Dendritic cell treated with granulocyte-macrophage colony-stimulating factor and Interleukin-4, amounts not matched to agents 40 ng/mL and 50 ng/mL, for 4 days (primary cell): ENCODE results near the gene WNT3A.
"Not testable (repeated sequence)": the region's sequence is repeated elsewhere in the genome, so short reads cannot be mapped to it uniquely, and the experiment has no call there.

ENCODE experiments used
- H3K27ac Mint-ChIP-seq: one replicate; pipeline ENCODE4 v1.8.0; 2022; ENCODE audit warnings: mild to moderate bottlenecking, mixed read lengths
- H3K27me3 Mint-ChIP-seq: one replicate; pipeline ENCODE4 v1.8.0; 2022; ENCODE audit warnings: mild to moderate bottlenecking, mixed read lengths
- H3K36me3 Mint-ChIP-seq: one replicate; pipeline ENCODE4 v1.8.0; 2022; ENCODE audit warnings: low read depth, mixed read lengths
- H3K4me1 Mint-ChIP-seq: one replicate; pipeline ENCODE4 v1.8.0; 2022; ENCODE audit warnings: low read depth, mixed read lengths
- H3K4me3 Mint-ChIP-seq: one replicate; pipeline ENCODE4 v1.8.0; 2022; ENCODE audit warnings: mild to moderate bottlenecking, moderate library complexity, mixed read lengths
- H3K9me3 Mint-ChIP-seq: one replicate; pipeline ENCODE4 v1.8.0; 2022; ENCODE audit warnings: mixed read lengths
- intact Hi-C: fragments of 100-400 bp; cut with micrococcal nuclease; formaldehyde crosslinking; loops from one replicate; pipeline ENCODE4 v1.15.0; 2022

WNT3A gene, protein sequence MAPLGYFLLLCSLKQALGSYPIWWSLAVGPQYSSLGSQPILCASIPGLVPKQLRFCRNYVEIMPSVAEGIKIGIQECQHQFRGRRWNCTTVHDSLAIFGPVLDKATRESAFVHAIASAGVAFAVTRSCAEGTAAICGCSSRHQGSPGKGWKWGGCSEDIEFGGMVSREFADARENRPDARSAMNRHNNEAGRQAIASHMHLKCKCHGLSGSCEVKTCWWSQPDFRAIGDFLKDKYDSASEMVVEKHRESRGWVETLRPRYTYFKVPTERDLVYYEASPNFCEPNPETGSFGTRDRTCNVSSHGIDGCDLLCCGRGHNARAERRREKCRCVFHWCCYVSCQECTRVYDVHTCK

GRCh38 chr1:228006786-228007048 lies at the start of gene WNT3A:
TSS of gene WNT3A (plus strand) at chr1:228006998. CDS start at chr1:228007129, 131 bp downstream.
- Mint-ChIP-seq H3K4me3 (no peak within 1 kb of the TSS), H3K4me1 (peaks cover 6% of the 10 kb centered on the region), H3K36me3 (no peaks in the 10 kb centered on the region), H3K27ac (no peak within 1 kb of the TSS), H3K27me3 (peaks cover 73% of the 10 kb centered on the region), H3K9me3 (no peaks in the 10 kb centered on the region)
- intact Hi-C loops = no loop called here

- Mint-ChIP-seq H3K27me3 (peaks cover 6% of the 10 kb centered on the region), H3K36me3 (no peaks in the 10 kb centered on the region)
These were observed 48.0 kb upstream of the WNT3A start for GRCh38 chr1:227958617-227959324.

GRCh38 chr1:227959325-227959860 lies 47.4 kb upstream of the WNT3A start:
- intact Hi-C loops = no loop called here
- no peaks in the 10 kb centered on the region for H3K9me3 Mint-ChIP-seq
- H3K4me3 Mint-ChIP-seq = no peak overlapping the region
- H3K36me3 Mint-ChIP-seq = no peaks in the 10 kb centered on the region
- H3K4me1 Mint-ChIP-seq = peaks cover 7% of the 10 kb centered on the region
- H3K27ac Mint-ChIP-seq = no peak overlapping the region
- H3K27me3 Mint-ChIP-seq = peaks cover 4% of the 10 kb centered on the region

More at GRCh38 chr1:227958617-227959324, 48.0 kb upstream of the WNT3A start:
- no peak overlapping the region for H3K27ac Mint-ChIP-seq
- no peaks in the 10 kb centered on the region for H3K9me3 Mint-ChIP-seq
- intact Hi-C loops = no loop called here
- H3K4me1 Mint-ChIP-seq = peaks cover 7% of the 10 kb centered on the region
- no peak overlapping the region for H3K4me3 Mint-ChIP-seq

- intact Hi-C loops = no loop called here
- peaks cover 7% of the 10 kb centered on the region for H3K4me1 Mint-ChIP-seq
- peaks cover 3% of the 10 kb centered on the region for H3K27me3 Mint-ChIP-seq
These were observed 44.9 kb upstream of the WNT3A start for GRCh38 chr1:227961651-227962466.

DNA sequence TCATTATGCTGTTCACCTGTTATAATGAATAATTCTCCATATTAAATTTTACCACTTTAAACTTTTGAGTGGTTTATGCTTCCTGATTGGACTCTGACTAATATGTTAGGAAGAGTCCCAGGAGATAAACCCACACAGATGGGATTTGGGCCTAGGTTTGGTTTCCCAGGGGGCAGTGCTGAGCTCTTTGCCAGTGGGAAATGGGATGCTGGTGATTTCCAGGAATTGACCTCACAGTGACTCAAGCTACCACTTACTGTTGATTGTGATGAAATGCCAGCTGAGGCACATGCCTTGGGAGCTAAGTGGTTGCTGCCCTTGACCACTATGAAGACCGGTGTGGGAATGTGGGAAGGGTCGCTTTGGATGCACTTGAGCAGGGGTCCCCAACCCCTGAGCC lies 40.1 kb upstream of the WNT3A start:
- H3K4me3 Mint-ChIP-seq, H3K36me3 Mint-ChIP-seq, H3K27ac Mint-ChIP-seq, H3K4me1 Mint-ChIP-seq, H3K27me3 Mint-ChIP-seq, intact Hi-C loops, H3K9me3 Mint-ChIP-seq: not testable (repeated sequence)

More at GRCh38 chr1:227961651-227962466, 44.9 kb upstream of the WNT3A start:
- no peak overlapping the region for H3K27ac Mint-ChIP-seq
- H3K4me3 Mint-ChIP-seq = no peak overlapping the region
- H3K9me3 Mint-ChIP-seq = no peaks in the 10 kb centered on the region
- H3K36me3 Mint-ChIP-seq = no peaks in the 10 kb centered on the region

DNA sequence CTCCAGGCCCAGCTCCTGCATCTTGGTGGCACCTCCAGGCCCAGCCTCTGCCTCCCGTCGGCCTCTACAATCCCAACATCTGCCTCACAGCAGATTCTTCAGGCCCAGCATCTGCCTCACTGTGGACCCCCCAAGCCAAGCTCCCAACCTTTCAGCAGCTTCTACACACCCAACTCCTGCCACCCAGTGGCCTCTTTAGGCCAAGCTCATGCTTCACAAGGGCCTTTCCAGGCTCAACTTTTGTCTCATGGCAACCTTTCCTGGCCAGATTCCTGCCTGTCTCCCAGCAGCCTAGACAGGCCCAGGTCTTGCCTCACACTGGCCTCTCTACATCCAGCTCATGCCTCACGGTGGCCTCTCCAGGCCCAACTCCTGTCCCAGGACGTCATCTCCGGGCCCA lies 39.0 kb upstream of the WNT3A start:
- intact Hi-C loops, H3K27ac Mint-ChIP-seq, H3K4me3 Mint-ChIP-seq, H3K4me1 Mint-ChIP-seq, H3K36me3 Mint-ChIP-seq, H3K9me3 Mint-ChIP-seq, H3K27me3 Mint-ChIP-seq: not testable (repeated sequence)

- H3K4me3 Mint-ChIP-seq, H3K27me3 Mint-ChIP-seq, H3K4me1 Mint-ChIP-seq, intact Hi-C loops, H3K27ac Mint-ChIP-seq, H3K9me3 Mint-ChIP-seq, H3K36me3 Mint-ChIP-seq: not testable (repeated sequence)
These were observed 36.5 kb upstream of the WNT3A start for GRCh38 chr1:227970076-227970995.

DNA sequence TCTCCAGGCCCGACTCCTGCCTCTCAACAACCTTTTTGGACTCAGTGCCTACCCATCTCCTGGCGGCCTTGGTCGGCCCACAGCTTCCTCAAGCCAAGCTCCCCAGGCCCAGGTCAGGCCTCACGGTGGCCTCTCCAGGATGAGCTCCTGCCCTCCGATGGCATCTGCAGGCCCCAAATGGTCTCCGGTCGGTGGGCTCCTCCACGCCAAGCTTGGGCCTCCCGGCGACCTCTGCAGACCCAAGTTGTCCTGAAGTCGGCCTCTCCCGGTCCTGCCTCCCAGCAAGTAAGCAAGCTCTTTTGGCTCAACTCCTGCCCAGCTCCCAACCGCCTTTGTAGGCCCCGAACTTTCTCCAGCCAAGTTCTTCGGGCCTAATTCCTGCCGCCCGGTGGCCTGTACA lies 35.6 kb upstream of the WNT3A start:
- H3K4me3 Mint-ChIP-seq, H3K36me3 Mint-ChIP-seq, H3K4me1 Mint-ChIP-seq, H3K27ac Mint-ChIP-seq, H3K9me3 Mint-ChIP-seq, H3K27me3 Mint-ChIP-seq, intact Hi-C loops: not testable (repeated sequence)

- intact Hi-C loops, H3K4me3 Mint-ChIP-seq, H3K36me3 Mint-ChIP-seq, H3K27me3 Mint-ChIP-seq, H3K4me1 Mint-ChIP-seq, H3K27ac Mint-ChIP-seq, H3K9me3 Mint-ChIP-seq: not testable (repeated sequence)
These were observed 35.0 kb upstream of the WNT3A start for GRCh38 chr1:227971643-227972282.

GRCh38 chr1:227972283-227972679 lies 34.5 kb upstream of the WNT3A start:
- H3K27ac Mint-ChIP-seq, H3K4me1 Mint-ChIP-seq, H3K4me3 Mint-ChIP-seq, H3K9me3 Mint-ChIP-seq, H3K27me3 Mint-ChIP-seq, H3K36me3 Mint-ChIP-seq, intact Hi-C loops: not testable (repeated sequence)

DNA sequence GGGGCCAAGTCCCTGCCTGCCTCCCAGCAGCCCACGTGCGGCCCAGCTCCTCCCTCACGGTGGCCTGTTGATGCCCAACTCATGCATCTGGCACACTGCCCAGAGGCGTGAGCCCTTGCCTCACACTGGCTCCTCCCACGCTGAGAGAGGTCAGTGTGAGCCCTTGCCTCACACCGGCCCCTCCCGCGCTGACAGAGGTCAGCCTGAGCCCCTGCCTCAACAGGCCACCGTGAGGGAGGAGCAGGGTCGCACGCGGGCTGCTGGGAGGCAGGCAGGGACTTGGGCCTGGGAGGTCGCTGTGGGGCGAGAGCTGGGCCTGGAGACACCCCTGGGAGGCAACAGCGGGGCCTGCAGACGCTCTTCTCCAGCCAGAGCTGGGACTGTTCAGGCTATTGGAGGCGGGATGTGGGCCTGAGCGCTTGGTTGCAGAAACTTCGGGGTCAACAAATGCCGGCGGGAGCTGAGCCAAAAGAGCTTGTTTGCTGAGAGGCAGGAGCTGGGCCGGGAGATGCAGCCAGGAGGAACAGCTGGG lies 33.9 kb upstream of the WNT3A start:
- H3K36me3 Mint-ChIP-seq, H3K27ac Mint-ChIP-seq, H3K4me1 Mint-ChIP-seq, H3K9me3 Mint-ChIP-seq, intact Hi-C loops, H3K4me3 Mint-ChIP-seq, H3K27me3 Mint-ChIP-seq: not testable (repeated sequence)

DNA sequence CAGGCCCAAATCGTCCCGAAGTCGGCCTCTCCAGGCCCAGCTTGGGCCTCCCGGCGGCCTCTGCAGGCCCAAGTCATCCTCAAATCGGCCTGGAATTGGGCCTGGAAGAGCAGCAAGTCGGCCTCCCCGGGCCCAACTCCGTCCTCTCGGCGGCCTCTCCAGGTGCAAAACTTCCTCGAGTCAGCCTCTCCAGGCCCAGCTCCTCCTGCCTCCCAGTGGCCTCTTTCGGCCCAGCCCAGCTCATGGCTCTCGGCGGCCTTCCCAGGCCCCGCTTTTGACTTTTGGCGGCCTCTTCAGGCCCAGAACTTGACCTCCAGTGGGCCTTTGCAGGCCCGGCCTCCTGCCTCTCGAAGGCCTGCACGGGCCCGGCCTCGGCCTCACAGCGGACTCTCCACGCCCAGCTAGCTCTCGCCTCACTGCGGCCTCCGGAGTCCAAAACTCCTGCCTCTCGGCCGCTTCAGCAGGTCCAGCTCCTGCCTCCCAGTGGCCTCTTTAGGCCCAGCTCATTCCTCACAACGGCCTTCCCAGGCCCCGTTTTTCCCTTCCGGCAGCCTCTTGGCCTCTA lies 33.0 kb upstream of the WNT3A start:
- H3K36me3 Mint-ChIP-seq, H3K27ac Mint-ChIP-seq, H3K9me3 Mint-ChIP-seq, H3K4me3 Mint-ChIP-seq, H3K4me1 Mint-ChIP-seq, intact Hi-C loops, H3K27me3 Mint-ChIP-seq: not testable (repeated sequence)
